GM10266 (cell line): Measurements from ENCODE around the gene SLC30A2.

Source experiments
- DNase-seq: peaks from one replicate; pipeline ENCODE4 v3.0.0; 2012; ENCODE audit errors: extremely low spot score
- CTCF ChIP-seq: IDR thresholded peaks from 2 replicates; pipeline ENCODE4 v1.5.1; 2012; ENCODE audit warnings: mild to moderate bottlenecking, low read depth; ENCODE audit not compliant: control insufficient read depth, insufficient read depth; ENCODE audit errors: missing control alignments

SLC30A2 gene

GRCh38 chr1:25993197-25993951, 52.5 kb downstream of the SLC30A2 start:
- no peak for DNase-seq
- TF ChIP-seq CTCF = no peak

GRCh38 chr1:25992689-25993171, 53.2 kb downstream of the SLC30A2 start:
- no peak for TF ChIP-seq CTCF
- no peak for DNase-seq

GRCh38 chr1:25991937-25992688, 53.8 kb downstream of the SLC30A2 start:
- no peak for DNase-seq

GRCh38 chr1:25990702-25991395, 55.1 kb downstream of the SLC30A2 start:
- no peak for TF ChIP-seq CTCF
- no peak for DNase-seq

More at GRCh38 chr1:25991937-25992688, 53.8 kb downstream of the SLC30A2 start:
- TF ChIP-seq CTCF = no peak

GRCh38 chr1:25990251-25990650, 55.7 kb downstream of the SLC30A2 start:
- TF ChIP-seq CTCF = no peak
- DNase-seq = no peak

GRCh38 chr1:25989440-25990234, 56.3 kb downstream of the SLC30A2 start:
- DNase-seq = no peak
- no peak for TF ChIP-seq CTCF
